Aorta (tissue), 5 donors: ENCODE data around the gene GNAO1. TPM values are rescaled to one million over a fixed set of nuclear protein-coding genes. Genes with fewer than 3 reads are reported as not detected.

Experiments used
- ATAC-seq: fragments of 200-7000 bp; cut with Tn5 transposase; one replicate; pipeline ENCODE4 v1.9.1; 2022; ENCODE audit warnings: moderate library complexity; ENCODE audit not compliant: low FRiP score
- DNase-seq, 2 donors: peaks; one replicate each; pipeline ENCODE4 v3.0.0-alpha.2; 2020
- H3K27ac ChIP-seq, 2 donors: one replicate each; pipeline ENCODE4 v1.5.1; 2013; ENCODE audit warnings: low read length in 2 of 2, mild to moderate bottlenecking in 2 of 2, moderate library complexity in 2 of 2, control low read depth in 1 of 2, inconsistent platforms in 1 of 2, low read depth in 1 of 2
- H3K27me3 ChIP-seq, 2 donors: one replicate each; pipeline ENCODE4 v1.6.1; 2013; ENCODE audit warnings: control low read depth in 1 of 2, low read length in 1 of 2, mild to moderate bottlenecking in 1 of 2, moderate library complexity in 1 of 2; ENCODE audit not compliant: insufficient read depth in 2 of 2, control insufficient read depth in 1 of 2
- H3K36me3 ChIP-seq, 2 donors: one replicate each; pipeline ENCODE4 v1.6.1; 2013; ENCODE audit warnings: control low read depth in 1 of 2, low read length in 1 of 2, mild to moderate bottlenecking in 1 of 2; ENCODE audit not compliant: insufficient read depth in 2 of 2, control insufficient read depth in 1 of 2
- H3K4me1 ChIP-seq, 2 donors: one replicate each; pipeline ENCODE4 v1.6.1; 2013; ENCODE audit warnings: low read length in 2 of 2, control low read depth in 1 of 2, mild to moderate bottlenecking in 1 of 2, moderate library complexity in 1 of 2; ENCODE audit not compliant: insufficient read depth in 2 of 2, control insufficient read depth in 1 of 2
- H3K4me3 ChIP-seq, 2 donors: one replicate each; pipeline ENCODE4 v1.5.1; 2013; ENCODE audit warnings: low read length in 2 of 2, control low read depth in 1 of 2, mild to moderate bottlenecking in 1 of 2
- H3K9me3 ChIP-seq: one replicate; pipeline ENCODE4 v1.6.1; 2013; ENCODE audit warnings: mild to moderate bottlenecking, low read length; ENCODE audit not compliant: control insufficient read depth
- WGBS, 2 donors: extraction: QIAGEN DNeasy Blood & Tissue Kit; methylation state at CpG; one replicate each; pipeline ENCODE4 v1.1.7; 2013; 5-methylcytosine and 5-hydroxymethylcytosine counted together
- intact Hi-C, 2 donors: fragments of 100-400 bp; cut with DNase I; formaldehyde crosslinking; loops; one replicate each; pipeline versions ENCODE4 v1.14.2 to v1.15.0; 2022
- polyA plus RNA-seq, 2 donors: library from polyadenylated mRNA; stranded (reverse); fragments of 200-250 nt; gene quantifications; one replicate each; pipeline ENCODE4 v1.2.3, GENCODE V29; 2013
- total RNA-seq, 2 donors: library from RNA; stranded (reverse); fragmentation: NEBNext Ultra II Directional; extraction: Animal tissue kit (Norgen Biotek cat#: 25700); gene quantifications; one replicate each; pipeline ENCODE4 v1.2.1, GENCODE V29; 2021
- donor health status: healthy with polysubstance abuse.
- donor health status: Bipolar disorder and iron deficiency.
- donor health status: DM: no; HTN: no; CAD: no.
- donor health status: DM: no; HTN: no; CAD: no.
- donor health status: DM: yes; HTN: yes; CAD: no.

Gene GNAO1
- total and polyA plus RNA-seq, 4 donors = 0.63 to 16.2 (median 4.2) TPM

DNA sequence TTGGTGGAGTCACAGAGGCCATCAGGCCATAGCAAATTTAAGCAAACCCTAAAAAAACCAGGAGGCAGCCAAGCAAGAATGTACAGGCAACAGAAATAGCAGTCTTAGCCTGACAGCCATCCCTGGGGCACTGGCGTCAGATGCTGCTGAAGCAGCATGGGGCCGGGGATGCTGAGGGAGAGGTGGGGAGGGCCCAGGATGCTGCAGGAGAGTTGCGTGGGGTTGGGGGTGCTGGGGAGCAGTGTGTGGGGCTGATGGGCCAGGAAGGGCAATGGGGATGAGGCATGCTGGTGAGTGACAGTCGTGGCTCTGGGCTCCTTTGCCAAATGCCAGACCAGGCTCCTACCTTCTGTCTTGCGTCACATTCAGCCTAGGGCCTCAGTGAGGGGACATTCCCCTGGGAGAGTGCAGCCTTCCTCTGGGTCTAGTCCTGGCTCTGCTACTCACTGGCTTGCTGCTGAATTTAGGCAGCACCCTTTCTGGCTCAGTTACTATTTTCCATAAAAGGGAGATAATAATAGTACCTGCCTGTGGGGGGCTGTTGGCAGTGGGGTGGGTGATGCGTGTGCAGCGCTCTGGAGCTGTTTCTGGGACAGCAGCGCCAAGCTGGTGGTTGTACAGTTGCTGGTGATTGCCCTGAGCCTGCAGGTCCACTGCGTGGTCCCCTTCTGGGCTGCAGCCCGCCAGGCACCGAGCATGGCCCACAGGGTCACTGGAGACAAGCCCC lies 146.0 kb downstream of the GNAO1 start:
- peak in 1 of 2 donors; percentile 64 for DNase-seq
- Histone ChIP-seq H3K27ac (no peak overlapping the region), H3K9me3 (no peaks in the 10 kb centered on the region), H3K4me1 (no peaks in the 10 kb centered on the region), H3K4me3 (no peak overlapping the region), H3K36me3 (no peaks in the 10 kb centered on the region), H3K27me3 (no peaks in the 10 kb centered on the region)
- WGBS, 2 donors = 83 to 88% methylated on average over 11 of the region's 11 CpGs
- ATAC-seq = no peak
- intact Hi-C loops = no loop called here

DNA sequence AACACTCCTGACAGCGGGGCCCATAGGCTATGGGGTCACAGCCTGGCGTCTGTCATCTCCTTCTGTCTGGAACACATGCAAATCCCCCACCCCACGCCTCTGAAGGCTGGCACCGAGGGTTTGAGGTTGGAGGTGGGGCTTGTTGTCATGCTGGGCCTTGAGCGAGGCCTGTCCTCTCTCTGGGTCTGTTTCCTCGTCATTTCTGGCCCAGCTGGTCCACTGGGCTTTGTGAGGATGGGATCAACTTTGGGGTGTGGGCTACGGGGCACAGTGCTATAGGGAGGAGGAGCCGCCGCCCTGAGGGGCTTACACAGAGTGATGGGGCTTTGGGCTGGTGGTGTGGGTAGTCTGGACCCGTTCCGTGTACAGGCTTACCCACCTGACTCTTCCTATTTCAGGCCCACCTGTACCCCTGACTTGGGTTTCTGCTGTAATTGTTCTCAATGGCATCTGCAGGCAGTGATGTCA lies 146.6 kb downstream of the GNAO1 start:
- H3K36me3 ChIP-seq = no peaks in the 10 kb centered on the region
- no peak overlapping the region for H3K4me3 ChIP-seq
- intact Hi-C loops = no loop called here
- no peaks in the 10 kb centered on the region for H3K4me1 ChIP-seq
- no peak overlapping the region for H3K27ac ChIP-seq
- H3K27me3 ChIP-seq = no peaks in the 10 kb centered on the region
- H3K9me3 ChIP-seq = no peaks in the 10 kb centered on the region
- 88 to 92% methylated on average over 11 of the region's 11 CpGs for WGBS, 2 donors
- no peak for ATAC-seq
- peak in 1 of 2 donors; percentile 42 for DNase-seq

DNA sequence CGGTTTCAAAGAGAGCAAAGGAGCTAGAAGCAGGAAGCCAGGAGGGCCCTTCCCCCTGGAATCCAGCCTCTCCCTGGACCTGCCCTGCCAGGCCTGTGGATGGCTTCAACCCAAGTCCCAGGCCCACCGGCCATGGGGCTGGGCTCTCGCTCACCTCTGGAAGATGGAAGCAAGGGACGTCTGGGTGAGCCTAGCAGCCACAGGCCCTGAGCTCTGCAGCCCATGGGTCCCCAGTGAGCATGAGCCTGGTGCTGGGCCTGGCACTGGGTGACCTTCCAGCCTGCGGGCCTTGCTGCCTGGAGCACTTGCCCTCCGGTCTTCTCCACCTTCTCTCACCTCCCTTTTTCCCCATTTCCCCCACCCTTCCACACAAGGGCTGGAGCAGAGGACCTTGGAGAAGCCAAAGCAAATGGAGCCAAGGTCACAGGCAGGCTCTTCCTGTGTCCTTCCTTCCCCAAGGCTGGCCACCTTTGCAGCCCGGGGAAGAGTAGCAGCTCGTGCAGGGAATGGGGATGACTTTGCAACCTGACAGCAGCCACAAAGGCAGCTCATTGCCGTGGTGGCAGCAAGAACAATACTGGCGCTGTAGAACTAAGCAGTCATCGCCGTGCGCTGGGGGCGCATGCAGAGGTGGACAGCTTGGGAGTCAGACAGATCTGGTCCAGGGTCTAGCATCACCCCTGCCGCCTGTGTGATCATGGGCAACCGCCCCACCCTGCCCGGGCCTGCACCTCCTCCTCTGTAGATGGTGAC lies 147.5 kb downstream of the GNAO1 start:
- H3K27ac ChIP-seq = no peak overlapping the region
- DNase-seq (no peak), ATAC-seq (no peak)
- H3K9me3 ChIP-seq = no peaks in the 10 kb centered on the region
- intact Hi-C loops = no loop called here
- no peak overlapping the region for H3K4me3 ChIP-seq
- no peaks in the 10 kb centered on the region for H3K4me1 ChIP-seq
- 92 to 93% methylated on average over 17 of the region's 17 CpGs for WGBS, 2 donors
- no peaks in the 10 kb centered on the region for H3K36me3 ChIP-seq
- no peaks in the 10 kb centered on the region for H3K27me3 ChIP-seq

DNA sequence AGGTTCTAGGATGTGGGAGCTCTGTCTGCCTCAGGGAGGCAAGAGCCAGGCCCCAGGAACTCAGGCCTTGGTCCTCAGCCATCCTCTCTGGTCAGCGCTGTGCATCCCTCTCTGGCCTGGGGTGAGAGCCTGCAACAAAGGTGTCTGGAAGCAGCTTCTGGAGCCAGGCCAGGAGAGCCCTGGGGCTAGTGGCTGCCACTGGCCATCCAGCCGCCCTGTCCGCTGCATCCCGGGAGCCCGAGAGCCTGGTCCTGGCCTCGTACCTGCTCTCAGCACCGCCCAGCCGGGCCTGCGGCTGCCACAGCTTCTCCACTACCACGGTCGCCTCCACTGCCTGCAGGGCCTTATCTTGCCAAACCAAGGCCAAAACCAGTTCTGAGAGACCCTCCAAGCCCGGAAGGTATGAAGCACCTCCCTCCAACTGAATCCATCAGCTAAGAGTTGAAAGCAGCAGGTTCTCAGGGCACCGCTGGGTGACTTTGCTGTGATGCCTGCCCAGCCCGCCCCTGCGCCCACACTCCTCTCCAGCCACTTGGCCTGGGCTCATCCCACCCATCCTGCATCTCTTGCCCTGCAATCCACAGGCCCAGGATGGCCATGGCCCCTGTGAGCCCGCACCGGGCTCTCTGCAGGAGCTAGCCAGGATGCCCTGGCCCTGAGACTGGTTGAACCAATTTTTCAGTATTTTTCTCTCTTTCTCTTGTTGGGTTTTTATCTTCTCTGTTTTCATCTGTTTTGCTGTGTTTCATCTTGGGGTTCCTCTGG lies 148.3 kb downstream of the GNAO1 start:
- H3K27me3 ChIP-seq = no peaks in the 10 kb centered on the region
- no peak for DNase-seq
- 95% methylated on average over 16 to 17 of the region's 17 CpGs for WGBS, 2 donors
- no peak for ATAC-seq
- H3K9me3 ChIP-seq = no peaks in the 10 kb centered on the region
- no peak overlapping the region for H3K27ac ChIP-seq
- intact Hi-C loops = no loop called here
- no peak overlapping the region for H3K4me3 ChIP-seq
- no peaks in the 10 kb centered on the region for H3K4me1 ChIP-seq
- no peaks in the 10 kb centered on the region for H3K36me3 ChIP-seq

DNA sequence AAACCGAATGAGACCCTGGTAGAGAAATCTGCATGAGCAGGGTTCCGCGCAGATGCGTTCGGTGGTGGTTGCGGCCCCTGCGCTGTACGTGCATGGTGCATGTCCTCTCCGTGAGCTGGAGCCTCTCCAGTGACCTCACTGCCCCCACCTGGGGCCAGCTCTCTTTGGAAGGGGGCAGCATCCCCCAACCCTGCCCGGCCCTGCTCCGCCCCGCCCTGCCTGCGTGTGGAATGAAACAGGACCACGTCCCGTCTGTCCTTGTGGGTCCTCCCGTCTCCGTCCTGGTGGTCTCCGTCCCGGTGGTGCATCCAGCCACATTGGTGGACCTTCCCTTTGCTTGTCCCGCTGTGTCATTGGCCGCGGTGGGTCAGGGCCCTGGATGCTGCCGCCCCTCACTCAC lies 149.1 kb downstream of the GNAO1 start:
- H3K27me3 ChIP-seq = no peaks in the 10 kb centered on the region
- WGBS, 2 donors = 93 to 95% methylated on average over 23 of the region's 23 CpGs
- no peaks in the 10 kb centered on the region for H3K36me3 ChIP-seq
- H3K4me1 ChIP-seq = no peaks in the 10 kb centered on the region
- intact Hi-C loops = no loop called here
- ATAC-seq (no peak), DNase-seq (no peak)
- no peak overlapping the region for H3K4me3 ChIP-seq
- no peaks in the 10 kb centered on the region for H3K9me3 ChIP-seq
- H3K27ac ChIP-seq = no peak overlapping the region

DNA sequence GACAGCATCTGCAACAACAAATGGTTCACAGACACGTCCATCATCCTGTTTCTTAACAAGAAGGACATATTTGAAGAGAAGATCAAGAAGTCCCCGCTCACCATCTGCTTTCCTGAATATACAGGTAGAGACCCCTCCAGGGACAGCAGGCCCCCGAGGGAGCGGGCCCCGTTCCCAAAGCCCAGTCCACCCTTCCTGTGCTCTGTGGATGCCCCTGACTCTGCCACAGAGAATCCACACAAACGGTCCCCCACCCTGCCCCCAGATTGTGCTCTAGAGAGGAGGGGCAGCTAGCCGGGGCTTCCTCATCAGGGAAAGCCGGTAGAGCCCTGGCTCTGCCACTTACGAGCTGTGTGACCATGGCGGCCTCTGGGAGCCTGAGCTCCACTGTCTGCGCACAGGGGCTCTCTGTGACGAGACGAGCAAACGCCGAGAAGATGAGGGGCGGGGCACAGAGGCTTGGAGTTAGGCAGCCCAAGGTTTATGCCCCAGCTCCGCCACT lies 149.6 kb downstream of the GNAO1 start:
- no peak for ATAC-seq
- H3K4me1 ChIP-seq = no peaks in the 10 kb centered on the region
- intact Hi-C loops = no loop called here
- no peaks in the 10 kb centered on the region for H3K27me3 ChIP-seq
- H3K4me3 ChIP-seq = no peak overlapping the region
- H3K27ac ChIP-seq = no peak overlapping the region
- H3K9me3 ChIP-seq = no peaks in the 10 kb centered on the region
- WGBS, 2 donors = 84 to 88% methylated on average over 17 of the region's 17 CpGs
- DNase-seq = no peak
- no peaks in the 10 kb centered on the region for H3K36me3 ChIP-seq

DNA sequence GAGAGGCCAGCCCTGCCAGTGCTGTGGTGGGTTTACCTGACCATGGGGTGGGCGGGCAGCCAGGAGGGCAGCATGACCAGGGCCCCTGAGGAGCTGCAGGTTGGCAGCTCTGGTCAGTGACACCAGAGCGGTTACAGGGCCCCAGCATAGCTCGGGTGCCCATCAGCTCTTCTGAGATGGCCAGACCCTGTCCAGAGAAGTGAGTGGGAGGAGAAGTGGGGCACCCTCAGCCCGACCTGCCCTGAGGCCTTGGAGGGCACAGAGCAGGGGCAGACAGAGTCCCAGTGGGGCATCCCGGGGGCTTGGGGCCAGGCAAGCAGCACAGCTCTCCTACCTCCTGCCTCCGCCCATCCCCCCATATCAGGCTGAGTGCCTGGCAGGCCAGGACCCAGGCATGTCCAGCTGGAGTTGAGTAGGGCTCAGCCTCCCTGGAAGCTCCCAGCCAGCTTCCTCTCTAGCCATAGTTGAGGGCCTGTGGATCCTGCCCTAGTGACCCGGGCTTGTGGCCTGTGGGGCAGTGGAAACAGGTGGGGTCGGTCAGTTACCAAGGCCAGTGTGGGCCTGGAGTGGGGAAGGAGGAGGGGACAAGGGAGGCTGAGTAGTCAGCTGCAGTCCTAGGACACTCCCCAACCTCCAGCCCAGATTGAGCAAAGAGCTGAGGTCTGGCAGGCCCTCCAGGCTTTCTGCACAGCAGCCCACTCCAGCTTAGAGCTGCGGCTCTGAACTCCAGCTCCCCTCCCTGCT lies 150.5 kb downstream of the GNAO1 start:
- DNase-seq (no peak), ATAC-seq (no peak)
- H3K4me3 ChIP-seq = no peak overlapping the region
- 88 to 89% methylated on average over 9 of the region's 9 CpGs for WGBS, 2 donors
- no peaks in the 10 kb centered on the region for H3K9me3 ChIP-seq
- no peaks in the 10 kb centered on the region for H3K36me3 ChIP-seq
- H3K27ac ChIP-seq = no peak overlapping the region
- no peaks in the 10 kb centered on the region for H3K4me1 ChIP-seq
- intact Hi-C loops = no loop called here
- H3K27me3 ChIP-seq = no peaks in the 10 kb centered on the region
